CD14-positive monocyte (primary cell): Measurements from ENCODE around the gene ELOVL6. TPM values are rescaled to one million over a fixed set of nuclear protein-coding genes. Genes with fewer than 3 reads are reported as not detected.

Experiments used
- DNase-seq, 3 donors: peaks; one replicate each; pipeline ENCODE4 v3.0.0-alpha.2; 2011 to 2022
- H2AFZ ChIP-seq: 2 replicates; pipeline ENCODE4 v1.6.0; 2012; ENCODE audit warnings: mild to moderate bottlenecking, low read depth, low read length, inconsistent platforms; ENCODE audit not compliant: insufficient read depth, poor library complexity, severe bottlenecking
- H3K27ac ChIP-seq, 2 donors: 1 replicate in 1 of 2; 2 replicates in 1 of 2; pipeline ENCODE4 v1.5.1; 2012 to 2013; ENCODE audit warnings: low read length in 2 of 2, control low read depth in 1 of 2, inconsistent platforms in 1 of 2, low read depth in 1 of 2, mild to moderate bottlenecking in 1 of 2
- H3K27me3 ChIP-seq, 2 donors: one replicate each; pipeline versions ENCODE4 v1.6.0 to v1.6.1; 2011 to 2013; ENCODE audit warnings: low read length in 2 of 2; ENCODE audit not compliant: control insufficient read depth in 2 of 2, insufficient read depth in 2 of 2
- H3K36me3 ChIP-seq, 2 donors: replicated peaks in 1 of 2; 1 replicate in 1 of 2; 2 replicates in 1 of 2; pipeline versions ENCODE4 v1.5.1 to v1.6.1; 2012 to 2013; ENCODE audit warnings: low read length in 2 of 2, control low read depth in 1 of 2, inconsistent platforms in 1 of 2, mild to moderate bottlenecking in 1 of 2; ENCODE audit not compliant: insufficient read depth in 2 of 2, control insufficient read depth in 1 of 2
- H3K4me1 ChIP-seq, 2 donors: 1 replicate in 1 of 2; 2 replicates in 1 of 2; pipeline versions ENCODE4 v1.5.1 to v1.6.1; 2012 to 2013; ENCODE audit warnings: low read length in 2 of 2, control low read depth in 1 of 2, inconsistent platforms in 1 of 2, mild to moderate bottlenecking in 1 of 2, moderate library complexity in 1 of 2; ENCODE audit not compliant: insufficient read depth in 2 of 2, control insufficient read depth in 1 of 2
- H3K4me2 ChIP-seq: replicated peaks from 2 replicates; pipeline ENCODE3; 2012; ENCODE audit warnings: low read length, moderate library complexity, mild to moderate bottlenecking; ENCODE audit not compliant: poor library complexity, severe bottlenecking; ENCODE audit errors: extremely low read depth
- H3K4me3 ChIP-seq, 3 experiments: fragments of 200-600 bp in 1 of 3; sonication (generic) in 1 of 3; replicated peaks in 1 of 3; 1 replicate in 2 of 3; 2 replicates in 1 of 3; pipeline ENCODE4 v1.5.1; 2011 to 2013; ENCODE audit warnings: low read length in 3 of 3, mild to moderate bottlenecking in 3 of 3, control low read depth in 2 of 3, low read depth in 2 of 3, inconsistent platforms in 1 of 3, moderate library complexity in 1 of 3
- H3K79me2 ChIP-seq: 2 replicates; pipeline ENCODE4 v1.6.0; 2012; ENCODE audit warnings: mild to moderate bottlenecking, control low read depth, inconsistent platforms, low read length, moderate library complexity; ENCODE audit not compliant: insufficient read depth
- H3K9ac ChIP-seq: 2 replicates; pipeline ENCODE4 v1.6.0; 2017; ENCODE audit warnings: low read length, mild to moderate bottlenecking; ENCODE audit not compliant: insufficient read depth, poor library complexity, severe bottlenecking
- H3K9me3 ChIP-seq, 2 donors: replicated peaks in 1 of 2; 1 replicate in 1 of 2; 2 replicates in 1 of 2; pipeline versions ENCODE4 v1.5.1 to v1.6.1; 2012 to 2013; ENCODE audit warnings: low read length in 2 of 2, control low read depth in 1 of 2; ENCODE audit not compliant: control insufficient read depth in 1 of 2, insufficient read depth in 1 of 2
- H4K20me1 ChIP-seq: 2 replicates; pipeline ENCODE4 v1.6.0; 2012; ENCODE audit warnings: mild to moderate bottlenecking, low read length, control low read depth, moderate library complexity; ENCODE audit not compliant: insufficient read depth
- H3K27ac Mint-ChIP-seq, 7 donors: one replicate each; pipeline ENCODE4 v1.8.0; 2020; ENCODE audit warnings: mild to moderate bottlenecking in 7 of 7, mixed read lengths in 7 of 7, moderate library complexity in 6 of 7, inconsistent platforms in 2 of 7
- H3K27me3 Mint-ChIP-seq, 3 donors: one replicate each; pipeline ENCODE4 v1.8.0; 2021 to 2022; ENCODE audit warnings: low read depth in 3 of 3, mild to moderate bottlenecking in 3 of 3, mixed read lengths in 3 of 3, moderate library complexity in 3 of 3, inconsistent platforms in 1 of 3
- H3K36me3 Mint-ChIP-seq, 2 donors: one replicate each; pipeline ENCODE4 v1.8.0; 2020; ENCODE audit warnings: mixed read lengths in 2 of 2, inconsistent platforms in 1 of 2, mild to moderate bottlenecking in 1 of 2
- H3K4me1 Mint-ChIP-seq: one replicate; pipeline ENCODE4 v1.8.0; 2020; ENCODE audit warnings: mild to moderate bottlenecking, mixed read lengths
- H3K4me3 Mint-ChIP-seq, 2 donors: one replicate each; pipeline ENCODE4 v1.8.0; 2020; ENCODE audit warnings: mild to moderate bottlenecking in 2 of 2, mixed read lengths in 2 of 2, moderate library complexity in 1 of 2
- H3K9me3 Mint-ChIP-seq, 7 donors: one replicate each; pipeline ENCODE4 v1.8.0; 2020 to 2022; ENCODE audit warnings: mixed read lengths in 7 of 7, mild to moderate bottlenecking in 6 of 7, moderate library complexity in 6 of 7, inconsistent platforms in 2 of 7
- WGBS: methylation state at CpG from one replicate; pipeline ENCODE4 v1.1.5; 2013; ENCODE audit warnings: missing lambda C conversion rate; ENCODE audit not compliant: insufficient coverage; 5-methylcytosine and 5-hydroxymethylcytosine counted together
- intact Hi-C, 2 donors: fragments of 100-400 bp; cut with micrococcal nuclease; formaldehyde crosslinking; loops; one replicate each; pipeline versions ENCODE4 v1.15.0 to v1.15.1; 2023
- polyA plus RNA-seq, 3 donors: library from polyadenylated mRNA; depleted of rRNA in 1 of 3; unstranded in 2 of 3; stranded (reverse) in 1 of 3; fragments of 300-500 nt in 2 of 3; fragments of >200 nt in 1 of 3; fragmentation: Illumina TruSeq in 2 of 3; gene quantifications; 1 replicate in 2 of 3; 2 replicates in 1 of 3; pipeline ENCODE4 v1.2.3, GENCODE V29; 2012 to 2021
- TF ChIP-seq, protein P1 (sequence below): fragments of 200-600 bp; IDR thresholded peaks from one replicate; pipeline ENCODE4 v1.8.0; 2022; ENCODE audit warnings: antibody characterized with exemption, mild to moderate bottlenecking

ELOVL6 gene
- polyA plus RNA-seq, 3 donors, result 0.11 to 0.19 TPM; not detected in 1

DNA sequence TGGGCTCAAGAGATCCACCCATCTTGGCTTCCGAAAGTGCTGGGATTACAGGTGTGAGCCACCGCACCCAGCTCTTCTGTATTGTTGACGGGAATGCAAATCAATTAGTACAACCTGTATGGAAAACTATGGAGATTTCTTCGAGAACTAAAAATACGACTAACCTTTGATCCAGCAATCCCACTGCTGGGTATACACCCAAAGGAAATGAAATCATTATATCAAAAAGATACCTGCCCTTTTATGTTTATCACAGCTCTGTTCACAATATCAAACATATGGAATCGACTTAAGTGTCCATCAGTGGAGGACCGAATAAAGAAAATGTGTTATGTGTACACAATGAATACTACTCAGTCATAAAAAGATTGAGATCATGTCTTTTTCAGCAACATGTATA lies 49.3 kb downstream of the ELOVL6 start:
- Histone ChIP-seq H3K4me3 (no peak overlapping the region), H3K79me2 (no peaks in the 10 kb centered on the region), H3K4me2 (no peak overlapping the region), H3K27ac (no peak overlapping the region), H3K4me1 (no peaks in the 10 kb centered on the region), H3K9ac (no peak overlapping the region), H3K36me3 (no peaks in the 10 kb centered on the region), H2AFZ (no peak overlapping the region), H3K9me3 (no peaks in the 10 kb centered on the region), H3K27me3 (no peaks in the 10 kb centered on the region), H4K20me1 (no peaks in the 10 kb centered on the region)
- DNase-seq, result no peak
- Mint-ChIP-seq H3K27ac (no peak overlapping the region), H3K27me3 (peaks cover 0 to 2% (median 0%) of the 10 kb centered on the region in 3 donors), H3K36me3 (no peaks in the 10 kb centered on the region), H3K4me1 (no peaks in the 10 kb centered on the region), H3K9me3 (no peaks in the 10 kb centered on the region), H3K4me3 (no peak overlapping the region)
- TF ChIP-seq, protein P1, sequence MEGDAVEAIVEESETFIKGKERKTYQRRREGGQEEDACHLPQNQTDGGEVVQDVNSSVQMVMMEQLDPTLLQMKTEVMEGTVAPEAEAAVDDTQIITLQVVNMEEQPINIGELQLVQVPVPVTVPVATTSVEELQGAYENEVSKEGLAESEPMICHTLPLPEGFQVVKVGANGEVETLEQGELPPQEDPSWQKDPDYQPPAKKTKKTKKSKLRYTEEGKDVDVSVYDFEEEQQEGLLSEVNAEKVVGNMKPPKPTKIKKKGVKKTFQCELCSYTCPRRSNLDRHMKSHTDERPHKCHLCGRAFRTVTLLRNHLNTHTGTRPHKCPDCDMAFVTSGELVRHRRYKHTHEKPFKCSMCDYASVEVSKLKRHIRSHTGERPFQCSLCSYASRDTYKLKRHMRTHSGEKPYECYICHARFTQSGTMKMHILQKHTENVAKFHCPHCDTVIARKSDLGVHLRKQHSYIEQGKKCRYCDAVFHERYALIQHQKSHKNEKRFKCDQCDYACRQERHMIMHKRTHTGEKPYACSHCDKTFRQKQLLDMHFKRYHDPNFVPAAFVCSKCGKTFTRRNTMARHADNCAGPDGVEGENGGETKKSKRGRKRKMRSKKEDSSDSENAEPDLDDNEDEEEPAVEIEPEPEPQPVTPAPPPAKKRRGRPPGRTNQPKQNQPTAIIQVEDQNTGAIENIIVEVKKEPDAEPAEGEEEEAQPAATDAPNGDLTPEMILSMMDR, result no peak
- intact Hi-C loops, result no loop called here
- WGBS, result 100% methylated on average over 1 of the region's 7 CpGs

DNA sequence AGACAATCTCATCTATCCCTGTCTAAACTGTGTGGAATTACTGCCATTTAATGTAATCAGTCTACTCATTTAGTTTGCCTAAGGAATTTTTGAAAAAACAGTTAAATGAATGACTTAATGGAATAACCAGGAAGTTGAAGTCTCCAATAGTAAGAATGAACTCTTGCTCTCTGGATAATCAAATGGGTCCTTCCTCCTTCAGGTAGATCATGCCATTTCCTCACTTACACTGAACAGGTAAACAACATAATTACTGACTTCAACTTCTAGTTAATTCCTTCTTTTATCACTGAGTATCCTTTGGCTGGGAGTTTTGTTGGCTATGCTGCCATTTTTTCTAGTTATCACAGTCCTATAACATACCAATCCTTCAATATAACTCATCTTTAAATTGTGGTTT lies 56.0 kb downstream of the ELOVL6 start:
- H3K4me3 ChIP-seq, result no peak overlapping the region
- no peak for DNase-seq
- no peak overlapping the region for H3K9ac ChIP-seq
- no peaks in the 10 kb centered on the region for H3K4me1 ChIP-seq
- H3K27ac ChIP-seq, result no peak overlapping the region
- TF ChIP-seq, protein P1, result no peak
- H3K36me3 ChIP-seq, result no peaks in the 10 kb centered on the region
- H3K36me3 Mint-ChIP-seq, result no peaks in the 10 kb centered on the region
- H3K4me2 ChIP-seq, result no peak overlapping the region
- H3K27ac Mint-ChIP-seq, result no peak overlapping the region
- intact Hi-C loops, result no loop called here
- no peaks in the 10 kb centered on the region for H3K4me1 Mint-ChIP-seq
- H3K27me3 Mint-ChIP-seq, result peaks cover 0 to 3% (median 1%) of the 10 kb centered on the region in 3 donors
- H3K9me3 Mint-ChIP-seq, result peaks cover 0 to 3% (median 0%) of the 10 kb centered on the region in 7 donors
- no peaks in the 10 kb centered on the region for H3K9me3 ChIP-seq
- no peaks in the 10 kb centered on the region for H3K27me3 ChIP-seq
- no peak overlapping the region for H2AFZ ChIP-seq
- no peaks in the 10 kb centered on the region for H4K20me1 ChIP-seq
- no peaks in the 10 kb centered on the region for H3K79me2 ChIP-seq
- no peak overlapping the region for H3K4me3 Mint-ChIP-seq
